K562 (cell line): ENCODE data around the gene CHAF1A. TPM values are rescaled to one million over a fixed set of nuclear protein-coding genes. Genes with fewer than 3 reads are reported as not detected.

Source experiments
- ATAC-seq: fragments of 200-7000 bp; cut with Tn5 transposase; 3 replicates; pipeline ENCODE4 v1.9.1; 2020; ENCODE audit warnings: moderate library complexity
- BruUV-seq: library from RNA; stranded (reverse); fragments of 400-500 nt; replicated peaks from 2 replicates; lab custom pipeline; 2021; lab: Mats Ljungman, UMichigan
- CTCF ChIA-PET: fragments of 300-600 bp; formaldehyde crosslinking; extraction: SDS; loops from one replicate; lab custom pipeline; 2021; ENCODE audit warnings: low intra/inter-chr PET ratio; lab: Yijun Ruan, JAX
- POLR2A ChIA-PET: fragments of 300-600, 350-650 bp; sonication (Branson Sonifier 250); formaldehyde crosslinking; extraction: SDS; loops from one replicate; lab custom pipeline; 2021; ENCODE audit warnings: antibody characterized with exemption, inconsistent platforms; lab: Yijun Ruan, JAX
- DNase-seq, 4 experiments: peaks; one replicate each; pipeline versions ENCODE4 v3.0.0 to v3.0.0-alpha.2; 2011 to 2018; ENCODE audit warnings: low spot score in 3 of 4, mixed read lengths in 3 of 4; ENCODE audit errors: extremely low read depth in 1 of 4
- FAIRE-seq: peaks from 2 replicates; lab custom pipeline; 2011; peaks lifted over from hg19 to GRCh38; lab: Jason Lieb, UNC
- H2AFZ ChIP-seq: 2 replicates; pipeline ENCODE4 v1.6.0; 2011; ENCODE audit warnings: low read depth, low read length, control low read depth, inconsistent platforms
- H3K27ac ChIP-seq: fragments of 200-600 bp; 3 replicates; pipeline ENCODE4 v1.8.0; 2011; ENCODE audit warnings: low read depth, mild to moderate bottlenecking, control low read depth, inconsistent platforms, low read length, moderate library complexity, mixed read lengths; ENCODE audit errors: extremely low read depth
- H3K27me3 ChIP-seq, 2 experiments: fragments of 300-600 bp in 1 of 2; 2 replicates in 1 of 2; 3 replicates in 1 of 2; pipeline versions ENCODE4 v1.6.0 to v1.8.0; 2011; ENCODE audit warnings: inconsistent platforms in 2 of 2, low read length in 2 of 2, mild to moderate bottlenecking in 1 of 2, mixed read lengths in 1 of 2, moderate library complexity in 1 of 2; ENCODE audit not compliant: control insufficient read depth in 2 of 2, insufficient read depth in 2 of 2
- H3K36me3 ChIP-seq: fragments of 300-600 bp; 3 replicates; pipeline ENCODE4 v1.8.0; 2011; ENCODE audit warnings: mild to moderate bottlenecking, low read length, inconsistent platforms; ENCODE audit not compliant: control insufficient read depth, insufficient read depth
- H3K4me1 ChIP-seq, 2 experiments: fragments of 200-600 bp in 1 of 2; replicated peaks in 1 of 2; 2 replicates in 1 of 2; 3 replicates in 1 of 2; pipeline versions ENCODE4 v1.5.1 to v1.8.0; 2011; ENCODE audit warnings: inconsistent platforms in 2 of 2, low read length in 2 of 2, mild to moderate bottlenecking in 1 of 2, mixed read lengths in 1 of 2, moderate library complexity in 1 of 2; ENCODE audit not compliant: control insufficient read depth in 2 of 2, insufficient read depth in 2 of 2
- H3K4me2 ChIP-seq: 2 replicates; pipeline ENCODE4 v1.6.1; 2011; ENCODE audit warnings: low read length, control low read depth, inconsistent platforms, mixed read lengths; ENCODE audit not compliant: insufficient read depth
- H3K4me3 ChIP-seq: fragments of 200-600 bp; sonication (generic), shearing (Covaris generic); 2 replicates; pipeline ENCODE4 v1.5.1; 2016; ENCODE audit warnings: control low read depth, inconsistent platforms
- H3K79me2 ChIP-seq: fragments of 200-600 bp; 3 replicates; pipeline ENCODE4 v1.8.0; 2011; ENCODE audit warnings: low read length, inconsistent platforms; ENCODE audit not compliant: control insufficient read depth, insufficient read depth
- H3K9ac ChIP-seq, 2 experiments: 2 replicates each; pipeline versions ENCODE4 v1.6.0 to v1.6.1; 2011; ENCODE audit warnings: low read depth in 2 of 2, low read length in 2 of 2, control low read depth in 1 of 2, inconsistent platforms in 1 of 2, mild to moderate bottlenecking in 1 of 2, mixed read lengths in 1 of 2; ENCODE audit not compliant: insufficient read depth in 1 of 2
- H3K9me1 ChIP-seq: one replicate; pipeline ENCODE4 v1.6.0; 2011; ENCODE audit warnings: inconsistent platforms, mild to moderate bottlenecking, low read length, moderate library complexity; ENCODE audit not compliant: control insufficient read depth, insufficient read depth
- H3K9me3 ChIP-seq: replicated peaks from 2 replicates; pipeline ENCODE4 v1.5.1; 2011; ENCODE audit warnings: low read depth, low read length, inconsistent platforms; ENCODE audit not compliant: control insufficient read depth, insufficient read depth
- H4K20me1 ChIP-seq: replicated peaks from 2 replicates; pipeline ENCODE4 v1.6.1; 2011; ENCODE audit warnings: low read length, inconsistent platforms, mixed read lengths; ENCODE audit not compliant: control insufficient read depth, insufficient read depth
- RBFOX2 ChIP-seq: fragments of 200-400 bp; formaldehyde crosslinking; IDR thresholded peaks from 2 replicates; pipeline ENCODE4 v1.6.1; 2017; ENCODE audit warnings: low read depth, mild to moderate bottlenecking, low read length, moderate library complexity
- SNAPC5 ChIP-seq: fragments of 250-450 bp; sonication (Bioruptor Pico); IDR thresholded peaks from 2 replicates; pipeline ENCODE4 v1.8.0; 2021; ENCODE audit warnings: moderate library complexity, mild to moderate bottlenecking, inconsistent platforms
- U2AF2 ChIP-seq: fragments of 200-400 bp; formaldehyde crosslinking; optimal IDR thresholded peaks from 2 replicates; pipeline ENCODE3; 2017; ENCODE audit warnings: low read depth, mild to moderate bottlenecking, low read length
- ZNF311 ChIP-seq: fragments of 250-450 bp; sonication (Bioruptor Pico); IDR thresholded peaks from 2 replicates; pipeline ENCODE4 v1.4.0; 2020; ENCODE audit warnings: mild to moderate bottlenecking, moderate library complexity
- WGBS: fragments of 100-300 bp; shearing (Covaris generic); methylation state at CpG from one replicate; pipeline ENCODE4 v1.1.6; 2016; ENCODE audit warnings: low coverage, mixed read lengths; ENCODE audit not compliant: insufficient coverage; ENCODE audit errors: missing lambda C conversion rate; 5-methylcytosine and 5-hydroxymethylcytosine counted together
- in situ Hi-C: fragments of 300-500 bp; cut with MboI; formaldehyde crosslinking; loops from 4 replicates; pipeline ENCODE4 v1.15.0; 2018; ENCODE audit warnings: inconsistent platforms, mixed read lengths
- intact Hi-C: fragments of 100-400 bp; cut with micrococcal nuclease; formaldehyde crosslinking; loops from 2 replicates; pipeline ENCODE4 v1.14.2; 2022
- polyA plus RNA-seq, 8 experiments: library from polyadenylated mRNA; depleted of rRNA in 4 of 8; stranded (reverse) in 5 of 8; unstranded in 3 of 8; fragments of >200 nt; fragmentation: Nextera tagmentation in 2 of 8; fragmentation: Illumina TruSeq in 1 of 8; extraction: Ambion mirVana in 2 of 8; extraction: Trizol in 1 of 8; gene quantifications; 2 replicates each; pipeline versions ENCODE4 v1.2.1 to v1.2.3, GENCODE V29; 2011 to 2014; ENCODE audit warnings: inconsistent platforms in 1 of 8, missing spikeins in 1 of 8
- total RNA-seq, 7 experiments: library from RNA; depleted of rRNA in 6 of 7; stranded (reverse); fragments of >200 nt in 6 of 7; fragmentation: Illumina TruSeq in 2 of 7; extraction: Trizol in 2 of 7; gene quantifications; 2 replicates each; pipeline versions ENCODE4 v1.2.1 to v1.2.3, GENCODE V29; 2011 to 2021; ENCODE audit warnings: low replicate concordance in 1 of 7

CHAF1A gene
- total and polyA plus RNA-seq, 9 of the 15 experiments (the other 6 are each of a cell fraction or from before 2014, with no cell fraction given) = 1.6 to 86.9 (median 45.2) TPM

GRCh38 chr19:4367336-4367723 lies 35.1 kb upstream of the CHAF1A start:
- intact Hi-C loops (no loop called here), in situ Hi-C loops (no loop called here)
- no peak for DNase-seq
- Histone ChIP-seq H3K27ac (no peak overlapping the region), H2AFZ (no peak overlapping the region), H3K9me1 (no peaks in the 10 kb centered on the region), H3K4me3 (no peak overlapping the region), H3K27me3 (no peaks in the 10 kb centered on the region), H3K4me1 (peaks cover 28 to 84% of the 10 kb centered on the region in 2 experiments), H3K9me3 (no peaks in the 10 kb centered on the region), H3K79me2 (peaks cover 55% of the 10 kb centered on the region), H3K9ac (0 out of 4 replicates have a peak overlapping the region, but pooled peaks of 1 of the 2 experiments have one; percentile 42), H4K20me1 (no peaks in the 10 kb centered on the region; the same call in 1 of the 2 replicates), H3K4me2 (no peak overlapping the region), H3K36me3 (peaks cover 82% of the 10 kb centered on the region; the same call in 2 of the 3 replicates)
- ChIA-PET POLR2A (interaction anchor here (0.6 to 3.6 kb wide), 2 partner anchors 10 to 137 kb away, joined by 3 to 18 read pairs; no protein-coding TSS in a partner anchor), CTCF (no interaction called here)
- no peak for FAIRE-seq
- TF ChIP-seq U2AF2 (no peak), ZNF311 (CRISPR knock-in tag) (no peak)
- ATAC-seq = no peak
- WGBS = 91% methylated on average over 10 of the region's 10 CpGs
- no TSS peak for BruUV-seq

DNA sequence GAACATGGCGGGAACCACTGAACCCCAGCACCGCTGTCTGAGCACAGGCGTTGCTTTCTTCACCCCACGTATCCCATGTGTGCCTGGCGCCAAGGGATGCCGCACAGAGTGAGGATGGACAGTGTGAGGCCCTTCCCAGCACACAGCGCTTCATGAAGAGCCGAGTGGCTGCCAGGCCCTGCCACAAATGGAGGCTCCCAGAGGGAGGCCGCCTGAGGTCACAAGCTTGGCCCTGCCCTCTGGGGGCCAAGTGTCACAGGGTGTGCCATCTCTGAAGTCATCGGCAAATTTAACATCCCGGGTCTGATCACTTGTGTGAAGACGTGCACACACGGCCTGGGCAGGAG lies 34.7 kb upstream of the CHAF1A start:
- no peaks in the 10 kb centered on the region for H3K27me3 ChIP-seq
- peaks cover 79% of the 10 kb centered on the region; the same call in 2 of the 3 replicates for H3K36me3 ChIP-seq
- DNase-seq (no peak), ATAC-seq (no peak), FAIRE-seq (no peak)
- no peaks in the 10 kb centered on the region; the same call in 1 of the 2 replicates for H4K20me1 ChIP-seq
- peaks cover 33 to 84% of the 10 kb centered on the region in 2 experiments for H3K4me1 ChIP-seq
- in situ Hi-C loops = no loop called here
- H3K9me1 ChIP-seq = no peaks in the 10 kb centered on the region
- BruUV-seq = no TSS peak
- ChIA-PET CTCF (no interaction called here), POLR2A (interaction anchor here (3.6 kb wide), 1 partner anchor 11 kb away, joined by 18 read pairs; no protein-coding TSS in a partner anchor)
- no peak overlapping the region for H3K27ac ChIP-seq
- no peak overlapping the region for H2AFZ ChIP-seq
- TF ChIP-seq SNAPC5 (CRISPR knock-in tag) = no peak
- TF ChIP-seq RBFOX2 = 0 out of 2 replicates have a peak, but pooled peaks have one; percentile 14
- H3K79me2 ChIP-seq = peaks cover 59% of the 10 kb centered on the region
- no peak overlapping the region for H3K4me3 ChIP-seq
- intact Hi-C loops = no loop called here
- WGBS = 93% methylated on average over 13 of the region's 13 CpGs
- H3K9ac ChIP-seq = peak overlapping the region in 1 of 2 experiments; percentile 84; a peak in 2 of 4 replicates
- H3K9me3 ChIP-seq = no peaks in the 10 kb centered on the region
- H3K4me2 ChIP-seq = no peak overlapping the region
